IMR-90 (cell line): ENCODE results near the gene RPL35. TPM values are rescaled to one million over a fixed set of nuclear protein-coding genes. Genes with fewer than 3 reads are reported as not detected.

Source experiments
- ATAC-seq: fragments of 200-7000 bp; cut with Tn5 transposase; 2 replicates; pipeline ENCODE4 v1.9.1; 2020; ENCODE audit warnings: low read depth, mild to moderate bottlenecking, moderate library complexity
- BruUV-seq: library from RNA; stranded (reverse); fragments of 400-500 nt; replicated peaks from 2 replicates; lab custom pipeline; 2021; lab: Mats Ljungman, UMichigan
- CTCF ChIA-PET: fragments of 300-600 bp; formaldehyde crosslinking; extraction: SDS; loops from one replicate; lab custom pipeline; 2021; ENCODE audit warnings: antibody characterized with exemption; lab: Yijun Ruan, JAX
- POLR2A ChIA-PET: fragments of 300-600 bp; sonication (Branson Sonifier 250); formaldehyde crosslinking; loops from one replicate; lab custom pipeline; 2022; ENCODE audit warnings: antibody characterized with exemption; ENCODE audit not compliant: unreplicated experiment; lab: Charles Lee
- DNase-seq: peaks from one replicate; pipeline ENCODE4 v3.0.0; 2013
- H2AFZ ChIP-seq: replicated peaks from 2 replicates; pipeline ENCODE3; 2013; ENCODE audit warnings: low read length, mild to moderate bottlenecking; ENCODE audit not compliant: poor library complexity
- H2AK5ac ChIP-seq: 2 replicates; pipeline ENCODE4 v1.6.1; 2013; ENCODE audit warnings: low read depth, low read length, inconsistent platforms
- H2AK9ac ChIP-seq: replicated peaks from 2 replicates; pipeline ENCODE3; 2013; ENCODE audit warnings: mild to moderate bottlenecking, low read depth, low read length, moderate library complexity; ENCODE audit not compliant: poor library complexity
- H2BK120ac ChIP-seq: 2 replicates; pipeline ENCODE4 v1.6.1; 2013; ENCODE audit warnings: low read depth, low read length, inconsistent platforms
- H2BK15ac ChIP-seq: 3 replicates; pipeline ENCODE4 v1.6.1; 2013; ENCODE audit warnings: low read depth, low read length, inconsistent platforms
- H2BK20ac ChIP-seq: 2 replicates; pipeline ENCODE4 v1.6.1; 2013; ENCODE audit warnings: low read depth, mild to moderate bottlenecking, inconsistent platforms, low read length, moderate library complexity
- H2BK5ac ChIP-seq: 2 replicates; pipeline ENCODE4 v1.6.1; 2013; ENCODE audit warnings: mild to moderate bottlenecking, low read depth, low read length, inconsistent platforms; ENCODE audit not compliant: poor library complexity, severe bottlenecking
- H3K14ac ChIP-seq: replicated peaks from 2 replicates; pipeline ENCODE4 v1.6.1; 2013; ENCODE audit warnings: low read depth, low read length, inconsistent platforms
- H3K18ac ChIP-seq: 2 replicates; pipeline ENCODE4 v1.6.1; 2013; ENCODE audit warnings: low read depth, low read length, control low read depth
- H3K23ac ChIP-seq: 2 replicates; pipeline ENCODE4 v1.6.1; 2013; ENCODE audit warnings: low read depth, low read length, inconsistent platforms
- H3K27ac ChIP-seq: 2 replicates; pipeline ENCODE4 v1.5.1; 2013; ENCODE audit warnings: mild to moderate bottlenecking, control low read depth, low read length; ENCODE audit not compliant: insufficient read depth
- H3K27me3 ChIP-seq: 2 replicates; pipeline ENCODE4 v1.6.1; 2013; ENCODE audit warnings: low read length; ENCODE audit not compliant: control insufficient read depth, insufficient read depth
- H3K36me3 ChIP-seq: 2 replicates; pipeline ENCODE4 v1.6.1; 2013; ENCODE audit warnings: low read length, mixed read lengths; ENCODE audit not compliant: control insufficient read depth, insufficient read depth
- H3K4ac ChIP-seq: 2 replicates; pipeline ENCODE4 v1.6.1; 2013; ENCODE audit warnings: low read depth, low read length, inconsistent platforms
- H3K4me1 ChIP-seq: 2 replicates; pipeline ENCODE4 v1.6.1; 2013; ENCODE audit warnings: low read length, mixed read lengths; ENCODE audit not compliant: control insufficient read depth, insufficient read depth
- H3K4me2 ChIP-seq: 2 replicates; pipeline ENCODE4 v1.6.1; 2013; ENCODE audit warnings: low read depth, mild to moderate bottlenecking, control low read depth, low read length, moderate library complexity
- H3K4me3 ChIP-seq: 2 replicates; pipeline ENCODE4 v1.5.1; 2013; ENCODE audit warnings: low read depth, mild to moderate bottlenecking, control low read depth, low read length, moderate library complexity; ENCODE audit not compliant: insufficient read depth
- H3K56ac ChIP-seq: 2 replicates; pipeline ENCODE4 v1.6.1; 2013; ENCODE audit warnings: low read length, inconsistent platforms; ENCODE audit not compliant: insufficient read depth; ENCODE audit errors: extremely low read depth
- H3K79me1 ChIP-seq, 2 experiments: 2 replicates each; pipeline ENCODE4 v1.6.1; 2013; ENCODE audit warnings: low read length in 2 of 2, inconsistent platforms in 1 of 2, low read depth in 1 of 2
- H3K9ac ChIP-seq: 2 replicates; pipeline ENCODE4 v1.6.1; 2013; ENCODE audit warnings: low read depth, low read length, control low read depth
- H3K9me1 ChIP-seq: 2 replicates; pipeline ENCODE4 v1.6.1; 2013; ENCODE audit warnings: low read length, inconsistent platforms; ENCODE audit not compliant: insufficient read depth
- H3K9me3 ChIP-seq: 2 replicates; pipeline ENCODE4 v1.6.1; 2013; ENCODE audit warnings: low read length; ENCODE audit not compliant: control insufficient read depth, insufficient read depth
- H4K20me1 ChIP-seq: 2 replicates; pipeline ENCODE4 v1.6.1; 2013; ENCODE audit warnings: low read length, inconsistent platforms; ENCODE audit not compliant: insufficient read depth
- H4K5ac ChIP-seq: 2 replicates; pipeline ENCODE4 v1.6.1; 2013; ENCODE audit warnings: mild to moderate bottlenecking, low read depth, low read length, control low read depth
- H4K8ac ChIP-seq, 2 experiments: 2 replicates each; pipeline ENCODE4 v1.6.1; 2013; ENCODE audit warnings: low read depth in 2 of 2, low read length in 2 of 2, control low read depth in 1 of 2, inconsistent platforms in 1 of 2
- H4K91ac ChIP-seq: 2 replicates; pipeline ENCODE4 v1.6.1; 2013; ENCODE audit warnings: low read depth, low read length, inconsistent platforms; ENCODE audit not compliant: insufficient read depth
- MAZ ChIP-seq: IDR thresholded peaks from 2 replicates; pipeline ENCODE4 v1.6.1; 2012; ENCODE audit warnings: low read depth, mild to moderate bottlenecking, low read length, improper control_type of control experiment, moderate library complexity, borderline replicate concordance
- RFX5 ChIP-seq: IDR thresholded peaks from 2 replicates; pipeline ENCODE4 v1.8.0; 2012; ENCODE audit warnings: low read depth, mild to moderate bottlenecking, low read length, moderate library complexity
- WGBS, 2 experiments: methylation state at CpG; one replicate each; pipeline versions ENCODE4 v1.1.5 to v1.1.7; 2013; ENCODE audit warnings: missing lambda C conversion rate in 2 of 2; ENCODE audit not compliant: insufficient read length in 1 of 2; ENCODE audit errors: extremely low coverage in 2 of 2; 5-methylcytosine and 5-hydroxymethylcytosine counted together
- dilution Hi-C: fragments of 300-500 bp; cut with HindIII; formaldehyde crosslinking; loops from one replicate; pipeline ENCODE4 v1.14.3; 2018; ENCODE audit warnings: low sequenced_read_pairs; ENCODE audit not compliant: unreplicated experiment
- in situ Hi-C: fragments of 300-500 bp; cut with MboI; formaldehyde crosslinking; loops from 3 replicates; pipeline ENCODE4 v1.14.3; 2019; ENCODE audit warnings: low sequenced_read_pairs, inconsistent platforms, mixed read lengths
- intact Hi-C: fragments of 100-400 bp; cut with micrococcal nuclease; formaldehyde crosslinking; loops from 2 replicates; pipeline ENCODE4 v1.10.0; 2022
- polyA plus RNA-seq, 3 experiments: library from polyadenylated mRNA; depleted of rRNA; stranded (reverse); fragments of >200 nt; gene quantifications; 2 replicates each; pipeline ENCODE4 v1.2.3, GENCODE V29; 2012; ENCODE audit warnings: low replicate concordance in 1 of 3
- total RNA-seq: library from RNA; depleted of rRNA; stranded (reverse); fragments of >200 nt; gene quantifications from 2 replicates; pipeline ENCODE4 v1.2.3, GENCODE V29; 2012

The RPL35 gene
- total and polyA plus RNA-seq, 2 of the 4 experiments (the other 2 are of a cell fraction), result 881 to 1,650 TPM

- peak overlapping the region; percentile 90 for H3K14ac ChIP-seq
- H3K9me1 ChIP-seq, result peaks cover 16% of the 10 kb centered on the region; the same call in 1 of the 2 replicates
- H4K8ac ChIP-seq, result peak overlapping the region; percentile 73 to 90; a peak in 3 of 4 replicates
- peak overlapping the region; percentile 55 for H4K91ac ChIP-seq
- peak overlapping the region; percentile 94 for H3K27ac ChIP-seq
- peak; percentile 37 for DNase-seq
- H3K56ac ChIP-seq, result peak overlapping the region; percentile 94
- BruUV-seq, result TSS peak; percentile 32
- peak overlapping the region; percentile 17 for H3K18ac ChIP-seq
- peak overlapping the region; percentile 96 for H3K23ac ChIP-seq
- 18% methylated on average over 4 of the region's 12 CpGs; no CpG with 5 or more reads in 1 of the 2 experiments for WGBS, 2 experiments
- H3K36me3 ChIP-seq, result peaks cover 25% of the 10 kb centered on the region
- H2BK5ac ChIP-seq, result peak overlapping the region; percentile 86
- peak overlapping the region; percentile 98 for H3K9ac ChIP-seq
- TF ChIP-seq RFX5 (no peak), MAZ (peak; percentile 63; the same call in 1 of the 2 replicates)
- peak; percentile 2; the same call in 1 of the 2 replicates for ATAC-seq
- in situ Hi-C loops (loop anchor here (10.0 kb wide), 1 partner anchor 275 kb away; the partner anchor contains the start of gene SCAI), intact Hi-C loops (loop anchor here (2.0 to 5.0 kb wide), 2 partner anchors 273 to 502 kb away; partner anchors contain the start of gene SCAI), dilution Hi-C loops (no loop called here)
- peak overlapping the region; percentile 98 for H3K4me2 ChIP-seq
- peak overlapping the region; percentile 44; the same call in 1 of the 2 replicates for H2BK120ac ChIP-seq
- H3K4me1 ChIP-seq, result peaks cover 22% of the 10 kb centered on the region
- POLR2A ChIA-PET, result no interaction called here
- H3K79me1 ChIP-seq, result peaks cover 15 to 70% of the 10 kb centered on the region in 2 experiments; a peak in 3 of 4 replicates
- peaks cover 46% of the 10 kb centered on the region for H4K20me1 ChIP-seq
- H2BK15ac ChIP-seq, result peak overlapping the region; percentile 61; the same call in 1 of the 3 replicates
- H3K4ac ChIP-seq, result peak overlapping the region; percentile 86
- peak overlapping the region; percentile 69 for H3K4me3 ChIP-seq
- H2AK5ac ChIP-seq, result peak overlapping the region; percentile 96
- no peak overlapping the region for H2BK20ac ChIP-seq
- CTCF ChIA-PET, result no interaction called here
- peak overlapping the region; percentile 88 for H2AFZ ChIP-seq
- H4K5ac ChIP-seq, result peak overlapping the region; percentile 10; the same call in 1 of the 2 replicates
- peak overlapping the region; percentile 97 for H2AK9ac ChIP-seq
- no peaks in the 10 kb centered on the region for H3K27me3 ChIP-seq
- H3K9me3 ChIP-seq, result no peaks in the 10 kb centered on the region
Measured at GRCh38 chr9:124869986-124870560, 8.3 kb upstream of the RPL35 start.
